GM21528 (cell line): Measurements from ENCODE around the gene RFFL.
"Not testable (repeated sequence)": the region's sequence is repeated elsewhere in the genome, so short reads cannot be mapped to it uniquely, and the experiment has no call there.

Experiments used
- ATAC-seq: cut with Tn5 transposase; IDR thresholded peaks from one replicate; pipeline ENCODE4 v1.9.1; 2021; ENCODE audit warnings: mild to moderate bottlenecking, moderate library complexity; ENCODE audit not compliant: unreplicated experiment, low FRiP score

RFFL gene

GRCh38 chr17:35063514-35064223, at the start of gene RFFL:
TSS of gene RFFL (minus strand) at chr17:35063707. CDS start at chr17:35026553, 37,154 bp downstream.
- ATAC-seq: peak; percentile 91

GRCh38 chr17:35110791-35111190, 47.3 kb upstream of the RFFL start:
- ATAC-seq: not testable (repeated sequence)

GRCh38 chr17:35104844-35105450, 41.4 kb upstream of the RFFL start:
- ATAC-seq: no peak

- ATAC-seq: no peak
Measured at GRCh38 chr17:35103271-35103670, 39.8 kb upstream of the RFFL start.

GRCh38 chr17:35101725-35102124, 38.2 kb upstream of the RFFL start:
- ATAC-seq: no peak

- ATAC-seq: no peak
Measured at GRCh38 chr17:35101036-35101435, 37.5 kb upstream of the RFFL start.

GRCh38 chr17:35099908-35100307, 36.4 kb upstream of the RFFL start:
- ATAC-seq: no peak

- ATAC-seq: no peak
Measured at GRCh38 chr17:35097776-35098175, 34.3 kb upstream of the RFFL start.

GRCh38 chr17:35095741-35096140, 32.2 kb upstream of the RFFL start:
- ATAC-seq: no peak

GRCh38 chr17:35094902-35095301, 31.4 kb upstream of the RFFL start:
- ATAC-seq: no peak

GRCh38 chr17:35090707-35091106, 27.2 kb upstream of the RFFL start:
- ATAC-seq: not testable (repeated sequence)

- no peak for ATAC-seq
Measured at GRCh38 chr17:35089586-35090296, 26.2 kb upstream of the RFFL start.

- ATAC-seq: peak; percentile 71
Measured at GRCh38 chr17:35088881-35089585, 25.5 kb upstream of the RFFL start.

GRCh38 chr17:35088356-35088880, 24.9 kb upstream of the RFFL start:
- no peak for ATAC-seq

GRCh38 chr17:35087731-35088355, 24.3 kb upstream of the RFFL start:
- ATAC-seq: no peak

- ATAC-seq: no peak
Measured at GRCh38 chr17:35086931-35087573, 23.5 kb upstream of the RFFL start.

GRCh38 chr17:35086164-35086563, 22.7 kb upstream of the RFFL start:
- no peak for ATAC-seq

- no peak for ATAC-seq
Measured at GRCh38 chr17:35084987-35085386, 21.5 kb upstream of the RFFL start.

- ATAC-seq: no peak
Measured at GRCh38 chr17:35083071-35083470, 19.6 kb upstream of the RFFL start.
